ENCODE measurements around the gene UQCRHL. TPM values are rescaled to one million over a fixed set of nuclear protein-coding genes. Genes with fewer than 3 reads are reported as not detected.
A peak's percentile ranks its signal among the peaks of the same experiment; 100 is the strongest.

UQCRHL gene
- total RNA-seq, 1 donor from 2014 or later = 1.5 TPM

- no peak overlapping the region for H3K4me3 Mint-ChIP-seq (ENCODE audit: unreplicated experiment)
- peaks cover 15% of the 10 kb centered on the region for H3K36me3 Mint-ChIP-seq (ENCODE audit: low read depth)
- no peak for DNase-seq (ENCODE audit: low spot score)
- peaks cover 52% of the 10 kb centered on the region for H3K4me1 Mint-ChIP-seq (ENCODE audit: low read depth)
- TF ChIP-seq, protein P1, sequence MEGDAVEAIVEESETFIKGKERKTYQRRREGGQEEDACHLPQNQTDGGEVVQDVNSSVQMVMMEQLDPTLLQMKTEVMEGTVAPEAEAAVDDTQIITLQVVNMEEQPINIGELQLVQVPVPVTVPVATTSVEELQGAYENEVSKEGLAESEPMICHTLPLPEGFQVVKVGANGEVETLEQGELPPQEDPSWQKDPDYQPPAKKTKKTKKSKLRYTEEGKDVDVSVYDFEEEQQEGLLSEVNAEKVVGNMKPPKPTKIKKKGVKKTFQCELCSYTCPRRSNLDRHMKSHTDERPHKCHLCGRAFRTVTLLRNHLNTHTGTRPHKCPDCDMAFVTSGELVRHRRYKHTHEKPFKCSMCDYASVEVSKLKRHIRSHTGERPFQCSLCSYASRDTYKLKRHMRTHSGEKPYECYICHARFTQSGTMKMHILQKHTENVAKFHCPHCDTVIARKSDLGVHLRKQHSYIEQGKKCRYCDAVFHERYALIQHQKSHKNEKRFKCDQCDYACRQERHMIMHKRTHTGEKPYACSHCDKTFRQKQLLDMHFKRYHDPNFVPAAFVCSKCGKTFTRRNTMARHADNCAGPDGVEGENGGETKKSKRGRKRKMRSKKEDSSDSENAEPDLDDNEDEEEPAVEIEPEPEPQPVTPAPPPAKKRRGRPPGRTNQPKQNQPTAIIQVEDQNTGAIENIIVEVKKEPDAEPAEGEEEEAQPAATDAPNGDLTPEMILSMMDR (IDR thresholded peaks at IDR 0.05) = no peak
- no peaks in the 10 kb centered on the region for H3K27me3 Mint-ChIP-seq (ENCODE audit: low read depth)
- peak overlapping the region; percentile 95 for H3K27ac Mint-ChIP-seq (ENCODE audit: unreplicated experiment)
- no peaks in the 10 kb centered on the region for H3K9me3 Mint-ChIP-seq (ENCODE audit: low read depth)
Measured at GRCh38 chr1:15788624-15789301, 18.7 kb downstream of the UQCRHL start.

GRCh38 chr1:15786581-15786980 lies 20.9 kb downstream of the UQCRHL start:
- Mint-ChIP-seq H3K27me3 (ENCODE audit: low read depth) (no peaks in the 10 kb centered on the region), H3K9me3 (ENCODE audit: low read depth) (no peaks in the 10 kb centered on the region), H3K27ac (ENCODE audit: unreplicated experiment) (peak overlapping the region; percentile 87), H3K4me3 (ENCODE audit: unreplicated experiment) (no peak overlapping the region), H3K4me1 (ENCODE audit: low read depth) (peaks cover 38% of the 10 kb centered on the region), H3K36me3 (ENCODE audit: low read depth) (peaks cover 15% of the 10 kb centered on the region)
- DNase-seq (ENCODE audit: low spot score) = no peak
- TF ChIP-seq, protein P1 (IDR thresholded peaks at IDR 0.05) = no peak

- TF ChIP-seq, protein P1 (IDR thresholded peaks at IDR 0.05) = no peak
- Mint-ChIP-seq H3K4me1 (ENCODE audit: low read depth) (peaks cover 38% of the 10 kb centered on the region), H3K36me3 (ENCODE audit: low read depth) (peaks cover 19% of the 10 kb centered on the region), H3K27me3 (ENCODE audit: low read depth) (no peaks in the 10 kb centered on the region), H3K4me3 (ENCODE audit: unreplicated experiment) (no peak overlapping the region), H3K9me3 (ENCODE audit: low read depth) (no peaks in the 10 kb centered on the region), H3K27ac (ENCODE audit: unreplicated experiment) (peak overlapping the region; percentile 87)
- no peak for DNase-seq (ENCODE audit: low spot score)
Measured at GRCh38 chr1:15785683-15786082, 21.8 kb downstream of the UQCRHL start.

DNA sequence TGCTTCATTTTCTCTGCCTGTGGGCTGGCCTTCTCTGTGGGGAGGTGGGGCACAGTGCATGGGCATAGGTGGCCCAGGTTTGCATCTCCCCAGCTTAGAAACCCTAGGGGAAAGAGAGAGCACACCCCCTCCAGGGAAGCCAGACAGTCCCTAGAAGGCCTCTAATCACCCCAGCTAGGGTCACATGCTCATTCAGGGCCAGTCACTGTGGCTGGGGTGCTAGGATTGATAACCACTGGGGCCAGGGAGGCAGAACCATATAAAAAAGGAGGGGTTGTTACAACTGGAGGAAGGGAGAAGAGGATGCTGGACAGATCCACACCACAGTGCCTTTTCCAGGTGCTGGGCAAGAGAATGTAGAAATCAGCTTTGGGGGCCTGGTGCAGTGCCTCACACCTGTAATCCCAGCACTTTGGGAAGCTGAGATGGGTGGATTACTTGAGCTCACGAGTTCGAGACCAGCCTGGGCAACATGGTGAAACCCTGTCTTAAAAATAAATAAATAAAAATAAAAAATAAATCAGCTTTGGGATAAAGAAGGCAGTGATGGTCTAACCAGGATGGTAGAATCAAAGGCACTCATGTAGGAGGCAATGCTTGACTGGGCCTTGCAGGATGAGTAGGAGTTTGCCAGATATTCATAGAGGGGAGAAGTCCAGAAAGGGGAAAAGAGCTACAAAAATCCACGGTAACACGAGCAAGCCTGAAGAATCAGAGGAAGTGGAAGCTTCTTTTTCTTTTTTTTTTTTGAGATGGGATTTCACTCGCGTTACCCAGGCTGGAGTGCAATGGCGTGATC lies 29.3 kb downstream of the UQCRHL start:
- Mint-ChIP-seq H3K4me1 (ENCODE audit: low read depth) (peaks cover 3% of the 10 kb centered on the region), H3K36me3 (ENCODE audit: low read depth) (peaks cover 44% of the 10 kb centered on the region), H3K4me3 (ENCODE audit: unreplicated experiment) (no peak overlapping the region), H3K27me3 (ENCODE audit: low read depth) (no peaks in the 10 kb centered on the region), H3K9me3 (ENCODE audit: low read depth) (no peaks in the 10 kb centered on the region), H3K27ac (ENCODE audit: unreplicated experiment) (peak overlapping the region; percentile 63)
- no peak for DNase-seq (ENCODE audit: low spot score)
- TF ChIP-seq, protein P1 (IDR thresholded peaks at IDR 0.05) = no peak

- H3K4me1 Mint-ChIP-seq (ENCODE audit: low read depth) = peaks cover 5% of the 10 kb centered on the region
- no peak for DNase-seq (ENCODE audit: low spot score)
- no peaks in the 10 kb centered on the region for H3K27me3 Mint-ChIP-seq (ENCODE audit: low read depth)
- no peak overlapping the region for H3K4me3 Mint-ChIP-seq (ENCODE audit: unreplicated experiment)
- TF ChIP-seq, protein P1 (IDR thresholded peaks at IDR 0.05) = no peak
- peak overlapping the region; percentile 70 for H3K27ac Mint-ChIP-seq (ENCODE audit: unreplicated experiment)
- peaks cover 51% of the 10 kb centered on the region for H3K36me3 Mint-ChIP-seq (ENCODE audit: low read depth)
- H3K9me3 Mint-ChIP-seq (ENCODE audit: low read depth) = no peaks in the 10 kb centered on the region
Measured at GRCh38 chr1:15775706-15776105, 31.7 kb downstream of the UQCRHL start.
